Choroid plexus epithelial cell (primary cell): ENCODE data around the gene CYP2A13.
"Not testable (repeated sequence)": the region's sequence is repeated elsewhere in the genome, so short reads cannot be mapped to it uniquely, and the experiment has no call there.

Experiments used
- DNase-seq: peaks from one replicate; pipeline ENCODE4 v3.0.0-alpha.2; 2010; ENCODE audit warnings: low read depth
- H3K4me3 ChIP-seq: 2 replicates; pipeline ENCODE4 v1.5.1; 2011; ENCODE audit warnings: low read depth, mild to moderate bottlenecking, control low read depth, low read length, moderate library complexity
- TF ChIP-seq, protein P1 (sequence below): conservative IDR thresholded peaks from 2 replicates; pipeline ENCODE4 v1.5.1; 2011; ENCODE audit warnings: low read depth, mild to moderate bottlenecking, control low read depth, inconsistent platforms, low read length, moderate library complexity

Gene CYP2A13

DNA sequence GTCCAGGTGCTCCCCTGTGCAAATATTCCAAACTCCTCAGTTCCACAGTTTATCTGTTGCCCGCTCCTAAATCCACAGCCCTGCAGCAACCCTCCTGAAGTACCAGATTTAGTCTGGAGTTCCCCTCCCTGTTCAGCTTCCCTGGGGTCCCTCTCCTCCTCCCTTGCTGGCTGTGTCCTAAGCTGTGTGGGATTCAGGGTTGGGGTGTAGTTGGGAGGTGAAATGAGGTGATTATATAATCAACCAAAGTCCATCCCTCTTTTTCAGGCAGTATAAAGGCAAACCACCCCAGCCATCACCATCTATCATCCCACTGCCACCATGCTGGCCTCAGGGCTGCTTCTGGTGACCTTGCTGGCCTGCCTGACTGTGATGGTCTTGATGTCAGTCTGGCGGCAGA is at the start of gene CYP2A13:
Gene CYP2A13 (plus strand): TSS at position 301 of the 400 bp plus-strand sequence. CDS start 21 bp downstream, at position 322.
- DNase-seq, result no peak
- H3K4me3 ChIP-seq, result no peak within 1 kb of the TSS
- TF ChIP-seq, protein P1, sequence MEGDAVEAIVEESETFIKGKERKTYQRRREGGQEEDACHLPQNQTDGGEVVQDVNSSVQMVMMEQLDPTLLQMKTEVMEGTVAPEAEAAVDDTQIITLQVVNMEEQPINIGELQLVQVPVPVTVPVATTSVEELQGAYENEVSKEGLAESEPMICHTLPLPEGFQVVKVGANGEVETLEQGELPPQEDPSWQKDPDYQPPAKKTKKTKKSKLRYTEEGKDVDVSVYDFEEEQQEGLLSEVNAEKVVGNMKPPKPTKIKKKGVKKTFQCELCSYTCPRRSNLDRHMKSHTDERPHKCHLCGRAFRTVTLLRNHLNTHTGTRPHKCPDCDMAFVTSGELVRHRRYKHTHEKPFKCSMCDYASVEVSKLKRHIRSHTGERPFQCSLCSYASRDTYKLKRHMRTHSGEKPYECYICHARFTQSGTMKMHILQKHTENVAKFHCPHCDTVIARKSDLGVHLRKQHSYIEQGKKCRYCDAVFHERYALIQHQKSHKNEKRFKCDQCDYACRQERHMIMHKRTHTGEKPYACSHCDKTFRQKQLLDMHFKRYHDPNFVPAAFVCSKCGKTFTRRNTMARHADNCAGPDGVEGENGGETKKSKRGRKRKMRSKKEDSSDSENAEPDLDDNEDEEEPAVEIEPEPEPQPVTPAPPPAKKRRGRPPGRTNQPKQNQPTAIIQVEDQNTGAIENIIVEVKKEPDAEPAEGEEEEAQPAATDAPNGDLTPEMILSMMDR, result no peak

DNA sequence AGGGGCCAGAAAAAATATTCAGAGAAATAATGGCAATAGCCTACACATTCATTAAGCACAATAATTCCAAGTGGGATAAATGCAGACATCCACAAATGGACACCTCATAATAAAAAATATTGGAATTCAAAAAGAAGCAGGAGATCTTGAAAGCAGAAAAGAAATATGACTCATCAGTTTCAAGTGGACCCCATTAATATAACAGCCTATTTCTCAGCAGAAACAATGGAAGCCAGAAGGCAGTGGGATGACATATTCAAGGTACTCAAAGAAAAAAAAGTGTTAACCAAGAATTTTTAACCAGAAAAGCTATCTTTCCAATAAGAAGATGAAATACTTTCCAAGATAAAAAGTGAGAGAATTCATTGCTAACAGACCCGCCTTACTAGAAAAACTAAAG is 48.4 kb upstream of the CYP2A13 start:
- TF ChIP-seq, protein P1, result no peak

GRCh38 chr19:41045095-41045494 is 43.2 kb upstream of the CYP2A13 start:
- DNase-seq, result not testable (repeated sequence)

More for the DNA sequence above, 48.4 kb upstream of the CYP2A13 start:
- no peak for DNase-seq
- no peak overlapping the region for H3K4me3 ChIP-seq

DNA sequence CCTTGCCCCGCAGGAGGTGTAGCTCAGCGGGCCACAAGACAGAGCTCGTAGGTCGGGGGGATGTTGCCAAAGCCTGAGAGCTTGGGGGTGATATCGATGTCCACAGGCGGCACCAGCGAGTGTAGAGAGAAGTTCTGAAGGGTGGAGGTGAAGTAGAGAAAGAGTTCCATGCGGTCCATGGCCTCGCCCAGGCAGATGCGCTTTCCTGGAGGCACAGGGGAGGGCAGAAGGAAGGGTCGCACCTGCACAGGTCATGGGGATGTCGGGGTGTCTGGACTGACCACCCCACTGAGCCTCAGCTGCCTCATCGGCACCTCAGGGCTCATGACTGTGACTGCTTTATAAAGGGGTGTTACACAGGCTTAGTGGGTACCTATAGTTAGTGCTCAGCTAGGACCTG is 37.8 kb upstream of the CYP2A13 start:
- DNase-seq, result no peak
- TF ChIP-seq, protein P1, result no peak
- H3K4me3 ChIP-seq, result no peak overlapping the region

More at GRCh38 chr19:41045095-41045494, 43.2 kb upstream of the CYP2A13 start:
- not testable (repeated sequence) for H3K4me3 ChIP-seq

DNA sequence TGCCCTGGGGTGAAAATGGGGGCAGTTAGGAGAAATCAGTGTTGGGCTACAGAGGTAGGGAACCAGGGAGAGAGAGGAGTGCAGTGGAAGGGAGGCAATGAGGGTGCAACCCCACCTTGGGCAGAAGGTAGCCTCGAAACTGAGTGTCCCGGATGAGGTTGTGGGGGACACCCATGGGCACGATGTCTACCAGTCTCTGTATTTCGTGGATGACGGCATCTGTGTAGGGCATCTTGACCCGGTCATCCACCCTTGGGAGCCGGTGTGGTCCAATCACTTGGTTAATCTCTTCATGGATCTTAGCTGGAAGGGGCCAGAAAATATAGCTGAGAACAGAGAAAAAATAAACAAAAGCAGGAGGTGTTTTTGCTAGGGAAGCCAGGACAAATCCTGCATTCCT is 36.1 kb upstream of the CYP2A13 start:
- not testable (repeated sequence) for H3K4me3 ChIP-seq, DNase-seq

DNA sequence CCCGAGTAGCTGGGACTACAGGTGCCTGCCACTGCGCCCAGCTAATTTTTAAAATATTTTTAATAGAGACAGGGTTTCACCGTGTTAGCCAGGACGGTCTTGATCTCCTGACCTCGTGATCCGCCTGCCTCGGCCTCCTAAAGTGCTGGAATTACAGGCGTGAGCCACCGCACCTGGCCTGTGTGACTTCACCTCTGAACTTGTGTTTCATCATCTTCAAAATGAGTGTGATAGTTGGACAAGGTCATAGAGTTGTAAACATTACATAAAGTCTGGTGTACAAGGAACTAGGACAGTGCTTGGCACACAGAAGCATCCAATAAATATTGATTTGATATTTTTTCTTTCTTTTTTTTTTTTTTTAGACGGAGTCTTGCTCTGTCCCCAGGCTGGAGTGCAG is 34.9 kb upstream of the CYP2A13 start:
- not testable (repeated sequence) for H3K4me3 ChIP-seq, DNase-seq

- TF ChIP-seq, protein P1, result no peak
- H3K4me3 ChIP-seq, result no peak overlapping the region
- peak; percentile 59 for DNase-seq
Observed at GRCh38 chr19:41064974-41065569, 23.2 kb upstream of the CYP2A13 start.

- DNase-seq, result no peak
- no peak overlapping the region for H3K4me3 ChIP-seq
- TF ChIP-seq, protein P1, result no peak
Observed at GRCh38 chr19:41076286-41076685, 12.0 kb upstream of the CYP2A13 start.

- DNase-seq, result no peak
- H3K4me3 ChIP-seq, result no peak overlapping the region
- TF ChIP-seq, protein P1, result no peak
Observed at GRCh38 chr19:41083516-41083915, 4.7 kb upstream of the CYP2A13 start.
